HTERT RPE-1 (cell line): ENCODE measurements around the gene RMND5A.

Experiments
- in situ Hi-C: fragments of 300-500 bp; cut with MboI; formaldehyde crosslinking; loops from 4 replicates; pipeline ENCODE4 v1.14.3; 2020; ENCODE audit warnings: low sequenced_read_pairs

The RMND5A gene

GRCh38 chr2:86825036-86825692 is 105.1 kb downstream of the RMND5A start:
- in situ Hi-C loops = no loop called here

- in situ Hi-C loops = no loop called here
Observed at GRCh38 chr2:86825693-86826381, 105.7 kb downstream of the RMND5A start.

DNA sequence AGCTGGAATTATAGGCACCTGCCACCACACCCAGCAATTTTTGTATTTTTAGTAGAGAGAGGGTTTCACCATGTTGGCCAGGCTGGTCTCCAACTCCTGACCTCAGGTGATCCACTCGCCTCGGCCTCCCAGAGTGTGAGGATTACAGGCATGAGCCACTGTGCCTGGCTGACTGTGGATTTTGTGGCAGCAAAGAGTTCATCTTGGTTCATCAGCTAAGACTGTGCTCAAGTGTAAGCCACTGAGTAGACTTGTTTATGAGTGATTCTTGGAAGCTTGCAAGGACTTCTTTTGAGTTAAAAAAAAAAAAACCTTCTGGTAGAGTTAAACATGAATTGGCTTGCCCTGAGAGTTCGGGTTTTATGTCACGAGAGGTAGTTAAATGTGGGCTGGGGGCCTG is 106.9 kb downstream of the RMND5A start:
- in situ Hi-C loops = no loop called here
